ENCODE measurements around the gene ARID2. TPM values are rescaled to one million over a fixed set of nuclear protein-coding genes. Genes with fewer than 3 reads are reported as not detected.

The ARID2 gene
- total RNA-seq, 1 experiment from 2014 or later: 15.4 TPM

DNA sequence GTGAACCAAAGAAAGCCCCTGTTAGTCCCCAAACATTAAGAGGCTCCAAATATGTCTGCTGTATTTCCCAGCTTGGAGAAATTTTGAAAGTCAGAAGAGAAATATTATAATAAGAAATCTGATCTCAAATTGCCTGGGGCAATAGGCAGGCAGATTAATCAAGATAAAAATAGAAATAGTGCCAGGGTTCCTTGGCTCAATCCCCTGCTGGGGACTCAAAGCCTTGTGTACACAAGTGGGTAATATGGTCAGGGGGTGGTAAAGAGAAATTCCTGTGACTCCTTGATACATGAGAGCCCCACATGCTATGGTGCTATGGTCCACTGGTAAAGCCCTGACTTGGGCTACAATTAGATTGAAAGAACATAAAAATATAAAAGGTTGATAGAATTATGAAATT is 41.3 kb upstream of the ARID2 start:
- H2AFZ ChIP-seq (ENCODE audit: low read length): no peak overlapping the region
- no peaks in the 10 kb centered on the region for H4K20me1 ChIP-seq (ENCODE audit: low read length)
- H3F3A ChIP-seq (ENCODE audit: low read length, unreplicated experiment): no peaks in the 10 kb centered on the region
- H3K9ac ChIP-seq (ENCODE audit: low read length): no peak overlapping the region
- no TSS peak for BruUV-seq (replicated peaks)
- TF ChIP-seq EZH2phosphoT487 (IDR thresholded peaks at IDR 0.05; ENCODE audit: borderline replicate concordance, low read length) (no peak), EZH2 (IDR thresholded peaks at IDR 0.05; ENCODE audit: low read length, unreplicated experiment) (no peak)
- TF ChIP-seq, protein P1, sequence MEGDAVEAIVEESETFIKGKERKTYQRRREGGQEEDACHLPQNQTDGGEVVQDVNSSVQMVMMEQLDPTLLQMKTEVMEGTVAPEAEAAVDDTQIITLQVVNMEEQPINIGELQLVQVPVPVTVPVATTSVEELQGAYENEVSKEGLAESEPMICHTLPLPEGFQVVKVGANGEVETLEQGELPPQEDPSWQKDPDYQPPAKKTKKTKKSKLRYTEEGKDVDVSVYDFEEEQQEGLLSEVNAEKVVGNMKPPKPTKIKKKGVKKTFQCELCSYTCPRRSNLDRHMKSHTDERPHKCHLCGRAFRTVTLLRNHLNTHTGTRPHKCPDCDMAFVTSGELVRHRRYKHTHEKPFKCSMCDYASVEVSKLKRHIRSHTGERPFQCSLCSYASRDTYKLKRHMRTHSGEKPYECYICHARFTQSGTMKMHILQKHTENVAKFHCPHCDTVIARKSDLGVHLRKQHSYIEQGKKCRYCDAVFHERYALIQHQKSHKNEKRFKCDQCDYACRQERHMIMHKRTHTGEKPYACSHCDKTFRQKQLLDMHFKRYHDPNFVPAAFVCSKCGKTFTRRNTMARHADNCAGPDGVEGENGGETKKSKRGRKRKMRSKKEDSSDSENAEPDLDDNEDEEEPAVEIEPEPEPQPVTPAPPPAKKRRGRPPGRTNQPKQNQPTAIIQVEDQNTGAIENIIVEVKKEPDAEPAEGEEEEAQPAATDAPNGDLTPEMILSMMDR (conservative IDR thresholded peaks at IDR 0.05; ENCODE audit: low read depth, low read length): no peak
- no peaks in the 10 kb centered on the region for H3K27me3 ChIP-seq (ENCODE audit: low read length)
- DNase-seq: peak; percentile 65
- no peaks in the 10 kb centered on the region for H3K9me3 ChIP-seq (ENCODE audit: low read length)
- H3K4me2 ChIP-seq (ENCODE audit: low read length): no peak overlapping the region; the same call in 1 of the 2 replicates
- H3K27ac ChIP-seq (ENCODE audit: low read length): no peak overlapping the region
- peaks cover 13% of the 10 kb centered on the region for H3K4me1 ChIP-seq (ENCODE audit: insufficient read depth, low read length)
- H3K79me2 ChIP-seq (ENCODE audit: low read length): no peaks in the 10 kb centered on the region
- POLR2A ChIA-PET (ENCODE audit: unreplicated experiment): no interaction called here
- peak; percentile 43; the same call in 1 of the 2 replicates for ATAC-seq
- H3K36me3 ChIP-seq (ENCODE audit: low read depth, low read length): no peaks in the 10 kb centered on the region
- intact Hi-C loops (cut with micrococcal nuclease): no loop called here
- CTCF ChIA-PET: no interaction called here
- H3K4me3 ChIP-seq (ENCODE audit: low read length): no peak overlapping the region
- no peaks in the 10 kb centered on the region for H3K9me2 ChIP-seq (replicated peaks; ENCODE audit: low read length)

DNA sequence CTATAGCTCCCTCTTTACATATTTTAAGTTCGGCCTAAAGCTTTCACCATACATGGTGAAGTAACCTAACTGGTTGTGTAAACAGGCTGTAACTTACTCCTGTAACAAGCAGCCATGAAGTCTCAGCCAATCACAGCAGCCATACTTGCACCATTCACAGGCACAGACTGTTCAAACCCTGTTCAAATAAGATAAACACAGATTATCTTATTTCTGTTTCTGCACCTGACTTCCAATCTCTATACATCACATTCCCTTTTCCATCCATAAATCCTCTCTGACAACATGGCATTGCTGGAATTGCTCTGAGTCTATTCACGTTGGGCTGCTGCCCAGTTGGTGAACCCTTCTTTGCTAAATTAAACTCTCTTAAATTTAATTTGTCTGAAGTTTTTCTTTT is 34.5 kb upstream of the ARID2 start:
- no peak overlapping the region for H2AFZ ChIP-seq (ENCODE audit: low read length)
- H3K9me3 ChIP-seq (ENCODE audit: low read length): no peaks in the 10 kb centered on the region
- no peaks in the 10 kb centered on the region for H3K9me2 ChIP-seq (replicated peaks; ENCODE audit: low read length)
- DNase-seq: no peak
- ChIA-PET CTCF (no interaction called here), POLR2A (ENCODE audit: unreplicated experiment) (no interaction called here)
- H3K4me3 ChIP-seq (ENCODE audit: low read length): no peak overlapping the region
- H3F3A ChIP-seq (ENCODE audit: low read length, unreplicated experiment): no peaks in the 10 kb centered on the region
- H3K36me3 ChIP-seq (ENCODE audit: low read depth, low read length): no peaks in the 10 kb centered on the region
- no peak overlapping the region for H3K4me2 ChIP-seq (ENCODE audit: low read length)
- no TSS peak for BruUV-seq (replicated peaks)
- no peaks in the 10 kb centered on the region for H3K79me2 ChIP-seq (ENCODE audit: low read length)
- no peak for ATAC-seq
- H4K20me1 ChIP-seq (ENCODE audit: low read length): no peaks in the 10 kb centered on the region
- no peaks in the 10 kb centered on the region for H3K4me1 ChIP-seq (ENCODE audit: insufficient read depth, low read length)
- TF ChIP-seq, protein P1 (conservative IDR thresholded peaks at IDR 0.05; ENCODE audit: low read depth, low read length): no peak
- TF ChIP-seq EZH2phosphoT487 (IDR thresholded peaks at IDR 0.05; ENCODE audit: borderline replicate concordance, low read length) (no peak), EZH2 (IDR thresholded peaks at IDR 0.05; ENCODE audit: low read length, unreplicated experiment) (no peak)
- H3K27ac ChIP-seq (ENCODE audit: low read length): no peak overlapping the region
- H3K9ac ChIP-seq (ENCODE audit: low read length): no peak overlapping the region
- no peaks in the 10 kb centered on the region for H3K27me3 ChIP-seq (ENCODE audit: low read length)
- intact Hi-C loops (cut with micrococcal nuclease): no loop called here

DNA sequence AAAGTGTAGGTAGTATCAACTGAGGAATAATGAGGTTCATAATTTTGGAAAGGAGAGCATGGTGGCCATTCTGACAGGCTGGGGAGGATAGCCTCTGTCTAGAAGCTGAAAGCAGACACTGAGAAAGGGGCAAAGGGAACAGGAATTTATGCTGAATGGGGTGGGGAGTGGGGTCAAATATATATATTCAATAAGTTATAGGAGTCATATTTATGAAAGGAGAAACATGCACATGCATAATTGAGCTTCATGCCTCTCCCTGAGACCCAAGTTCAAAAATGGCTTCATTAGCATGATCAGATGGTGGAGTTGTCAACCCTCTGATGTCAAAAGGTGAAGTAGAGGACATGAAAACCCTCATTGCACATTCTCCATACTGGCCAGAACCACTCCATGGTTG is 33.9 kb upstream of the ARID2 start:
- no peak for TF ChIP-seq EZH2 (IDR thresholded peaks at IDR 0.05; ENCODE audit: low read length, unreplicated experiment)
- no peak for TF ChIP-seq EZH2phosphoT487 (IDR thresholded peaks at IDR 0.05; ENCODE audit: borderline replicate concordance, low read length)
- TF ChIP-seq, protein P1 (conservative IDR thresholded peaks at IDR 0.05; ENCODE audit: low read depth, low read length): no peak
- no TSS peak for BruUV-seq (replicated peaks)
- CTCF ChIA-PET: no interaction called here

More for the DNA sequence above, 33.9 kb upstream of the ARID2 start:
- no peaks in the 10 kb centered on the region for H4K20me1 ChIP-seq (ENCODE audit: low read length)
- H3K4me3 ChIP-seq (ENCODE audit: low read length): no peak overlapping the region
- no peaks in the 10 kb centered on the region for H3F3A ChIP-seq (ENCODE audit: low read length, unreplicated experiment)
- H3K36me3 ChIP-seq (ENCODE audit: low read depth, low read length): no peaks in the 10 kb centered on the region
- POLR2A ChIA-PET (ENCODE audit: unreplicated experiment): no interaction called here
- no peaks in the 10 kb centered on the region for H3K27me3 ChIP-seq (ENCODE audit: low read length)
- H2AFZ ChIP-seq (ENCODE audit: low read length): no peak overlapping the region
- ATAC-seq (no peak), DNase-seq (no peak)
- H3K79me2 ChIP-seq (ENCODE audit: low read length): no peaks in the 10 kb centered on the region
- no peak overlapping the region for H3K4me2 ChIP-seq (ENCODE audit: low read length)
- no peak overlapping the region for H3K27ac ChIP-seq (ENCODE audit: low read length)
- H3K9ac ChIP-seq (ENCODE audit: low read length): no peak overlapping the region
- intact Hi-C loops (cut with micrococcal nuclease): no loop called here
- no peaks in the 10 kb centered on the region for H3K9me2 ChIP-seq (replicated peaks; ENCODE audit: low read length)
- no peaks in the 10 kb centered on the region for H3K4me1 ChIP-seq (ENCODE audit: insufficient read depth, low read length)
- H3K9me3 ChIP-seq (ENCODE audit: low read length): no peaks in the 10 kb centered on the region

All from PC-3 (cell line).